Large intestine (tissue), 12 donors: Measurements from ENCODE around the gene FAM120C. TPM values are rescaled to one million over a fixed set of nuclear protein-coding genes. Genes with fewer than 3 reads are reported as not detected.
A peak's percentile ranks its signal among the peaks of the same experiment; 100 is the strongest.

ENCODE experiments used
- DNase-seq, 2 donors: peaks; one replicate each; pipeline versions ENCODE4 v3.0.0 to v3.0.0-alpha.2; 2013
- H3K27ac ChIP-seq: one replicate; pipeline ENCODE4 v1.5.1; 2013; ENCODE audit warnings: low read length
- H3K27me3 ChIP-seq: 2 replicates; pipeline ENCODE4 v1.6.1; 2013; ENCODE audit warnings: low read length; ENCODE audit not compliant: control insufficient read depth, insufficient read depth
- H3K36me3 ChIP-seq: 2 replicates; pipeline ENCODE4 v1.6.1; 2013; ENCODE audit warnings: low read length; ENCODE audit not compliant: control insufficient read depth, insufficient read depth
- H3K4me1 ChIP-seq: one replicate; pipeline ENCODE4 v1.6.1; 2013; ENCODE audit warnings: low read length; ENCODE audit not compliant: control insufficient read depth, insufficient read depth
- H3K4me3 ChIP-seq: one replicate; pipeline ENCODE4 v1.5.1; 2013; ENCODE audit warnings: low read length
- H3K9me3 ChIP-seq: one replicate; pipeline ENCODE4 v1.6.1; 2013; ENCODE audit warnings: mild to moderate bottlenecking, low read depth, low read length, moderate library complexity; ENCODE audit not compliant: control insufficient read depth
- WGBS: methylation state at CpG from one replicate; pipeline ENCODE4 v1.1.5; 2013; ENCODE audit warnings: low lambda C conversion rate; ENCODE audit not compliant: insufficient coverage; 5-methylcytosine and 5-hydroxymethylcytosine counted together
- long read RNA-seq, 11 donors: transcript quantifications; one replicate each; lab custom pipeline, GENCODE V29; 2026
- polyA plus RNA-seq: library from polyadenylated mRNA; unstranded; fragments of 120-200 nt; gene quantifications from one replicate; pipeline ENCODE4 v1.2.1, GENCODE V29; 2013

The FAM120C gene
- 6.3 TPM for polyA plus RNA-seq
- long read RNA-seq, donor 1: 0 reads
- long read RNA-seq, donor 2, partial matches to known transcripts: 0 of 1 reads
- long read RNA-seq, donor 2, other reads (novel, unspliced or antisense): 0 of 1 reads
- long read RNA-seq, donor 3, partial matches to known transcripts: 0 of 1 reads
- long read RNA-seq, donor 3, other reads (novel, unspliced or antisense): 0 of 1 reads
- long read RNA-seq, donor 4: 0 reads
- long read RNA-seq, donor 5, full-length matches to known transcripts: 2 of 2 reads
- long read RNA-seq, donor 5, partial matches to known transcripts: 0 of 2 reads
- long read RNA-seq, donor 5, other reads (novel, unspliced or antisense): 0 of 2 reads
- long read RNA-seq, donor 6, partial matches to known transcripts: 0 of 1 reads
- long read RNA-seq, donor 6, other reads (novel, unspliced or antisense): 0 of 1 reads
- long read RNA-seq, donor 7: 0 reads
- long read RNA-seq, donor 8: 0 reads
- long read RNA-seq, donor 9, partial matches to known transcripts: 0 of 1 reads
- long read RNA-seq, donor 9, other reads (novel, unspliced or antisense): 0 of 1 reads
- long read RNA-seq, donor 10, partial matches to known transcripts: 0 of 1 reads
- long read RNA-seq, donor 10, other reads (novel, unspliced or antisense): 0 of 1 reads
- long read RNA-seq, donor 11: 0 reads

- no peaks in the 10 kb centered on the region for H3K9me3 ChIP-seq
These were observed at the start of gene FAM120C for GRCh38 chrX:54182864-54183613. TSS of gene FAM120C (minus strand) at chrX:54183254. CDS start at chrX:54183198, 56 bp downstream.

GRCh38 chrX:54230435-54231148 lies 47.5 kb upstream of the FAM120C start:
- no peaks in the 10 kb centered on the region for H3K27me3 ChIP-seq
- H3K27ac ChIP-seq: no peak overlapping the region
- no peak for DNase-seq
- no CpG with 5 or more reads among the region's 4 CpGs for WGBS
- no peak overlapping the region for H3K4me3 ChIP-seq
- H3K4me1 ChIP-seq: no peaks in the 10 kb centered on the region
- no peaks in the 10 kb centered on the region for H3K36me3 ChIP-seq
- H3K9me3 ChIP-seq: no peaks in the 10 kb centered on the region

More at GRCh38 chrX:54182864-54183613, at the start of gene FAM120C:
- WGBS: no CpG with 5 or more reads among the region's 70 CpGs
- Histone ChIP-seq H3K36me3 (no peaks in the 10 kb centered on the region), H3K4me3 (peak within 1 kb of the TSS; percentile 66), H3K4me1 (peaks cover 7% of the 10 kb centered on the region), H3K27ac (peak within 1 kb of the TSS; percentile 79), H3K27me3 (no peaks in the 10 kb centered on the region)
- DNase-seq: peak; percentile 40 to 84

GRCh38 chrX:54223581-54223980 lies 40.5 kb upstream of the FAM120C start:
- Histone ChIP-seq H3K4me1 (no peaks in the 10 kb centered on the region), H3K27ac (no peak overlapping the region), H3K9me3 (no peaks in the 10 kb centered on the region), H3K36me3 (no peaks in the 10 kb centered on the region), H3K4me3 (no peak overlapping the region), H3K27me3 (no peaks in the 10 kb centered on the region)
- no CpG with 5 or more reads among the region's 2 CpGs for WGBS
- no peak for DNase-seq

GRCh38 chrX:54213603-54214002 lies 30.5 kb upstream of the FAM120C start:
- DNase-seq: no peak
- WGBS: no CpG with 5 or more reads among the region's 3 CpGs

GRCh38 chrX:54208531-54208930 lies 25.5 kb upstream of the FAM120C start:
- no CpG with 5 or more reads among the region's 3 CpGs for WGBS
- no peak overlapping the region for H3K4me3 ChIP-seq

More at GRCh38 chrX:54213603-54214002, 30.5 kb upstream of the FAM120C start:
- Histone ChIP-seq H3K36me3 (no peaks in the 10 kb centered on the region), H3K27ac (no peak overlapping the region), H3K4me3 (no peak overlapping the region), H3K4me1 (no peaks in the 10 kb centered on the region), H3K9me3 (peaks cover 4% of the 10 kb centered on the region), H3K27me3 (no peaks in the 10 kb centered on the region)

GRCh38 chrX:54198262-54198661 lies 15.2 kb upstream of the FAM120C start:
- WGBS: no CpG with 5 or more reads among the region's 6 CpGs
- Histone ChIP-seq H3K27ac (no peak overlapping the region), H3K4me1 (no peaks in the 10 kb centered on the region), H3K4me3 (no peak overlapping the region), H3K27me3 (no peaks in the 10 kb centered on the region), H3K36me3 (no peaks in the 10 kb centered on the region), H3K9me3 (no peaks in the 10 kb centered on the region)
- no peak for DNase-seq

More at GRCh38 chrX:54208531-54208930, 25.5 kb upstream of the FAM120C start:
- DNase-seq: no peak
- Histone ChIP-seq H3K27me3 (no peaks in the 10 kb centered on the region), H3K4me1 (no peaks in the 10 kb centered on the region), H3K9me3 (no peaks in the 10 kb centered on the region), H3K27ac (no peak overlapping the region), H3K36me3 (no peaks in the 10 kb centered on the region)

- Histone ChIP-seq H3K36me3 (no peaks in the 10 kb centered on the region), H3K4me3 (no peak overlapping the region), H3K27me3 (no peaks in the 10 kb centered on the region), H3K9me3 (no peaks in the 10 kb centered on the region), H3K27ac (no peak overlapping the region), H3K4me1 (no peaks in the 10 kb centered on the region)
- DNase-seq: no peak
These were observed 12.0 kb upstream of the FAM120C start for GRCh38 chrX:54194982-54195588.

GRCh38 chrX:54193085-54193821 lies 10.2 kb upstream of the FAM120C start:
- no peak for DNase-seq
- no peaks in the 10 kb centered on the region for H3K36me3 ChIP-seq
- no peak overlapping the region for H3K27ac ChIP-seq

GRCh38 chrX:54184474-54184873 lies 1.4 kb upstream of the FAM120C start:
- Histone ChIP-seq H3K27me3 (no peaks in the 10 kb centered on the region), H3K27ac (no peak overlapping the region), H3K9me3 (no peaks in the 10 kb centered on the region), H3K36me3 (no peaks in the 10 kb centered on the region), H3K4me1 (peaks cover 7% of the 10 kb centered on the region), H3K4me3 (no peak overlapping the region)
- WGBS: 100% methylated on average over 1 of the region's 2 CpGs
- DNase-seq: no peak

More at GRCh38 chrX:54193085-54193821, 10.2 kb upstream of the FAM120C start:
- H3K27me3 ChIP-seq: no peaks in the 10 kb centered on the region
- no peaks in the 10 kb centered on the region for H3K9me3 ChIP-seq
- H3K4me3 ChIP-seq: no peak overlapping the region
- 100% methylated on average over 1 of the region's 4 CpGs for WGBS
- H3K4me1 ChIP-seq: no peaks in the 10 kb centered on the region
